Measurements from ENCODE around the gene TTC34. TPM values are rescaled to one million over a fixed set of nuclear protein-coding genes. Genes with fewer than 3 reads are reported as not detected.

The TTC34 gene
- total and polyA plus RNA-seq, 9 of the 15 experiments (the other 6 are each of a cell fraction or from before 2014, with no cell fraction given): 0.03 to 0.38 (median 0.05) TPM; not detected in 2

DNA sequence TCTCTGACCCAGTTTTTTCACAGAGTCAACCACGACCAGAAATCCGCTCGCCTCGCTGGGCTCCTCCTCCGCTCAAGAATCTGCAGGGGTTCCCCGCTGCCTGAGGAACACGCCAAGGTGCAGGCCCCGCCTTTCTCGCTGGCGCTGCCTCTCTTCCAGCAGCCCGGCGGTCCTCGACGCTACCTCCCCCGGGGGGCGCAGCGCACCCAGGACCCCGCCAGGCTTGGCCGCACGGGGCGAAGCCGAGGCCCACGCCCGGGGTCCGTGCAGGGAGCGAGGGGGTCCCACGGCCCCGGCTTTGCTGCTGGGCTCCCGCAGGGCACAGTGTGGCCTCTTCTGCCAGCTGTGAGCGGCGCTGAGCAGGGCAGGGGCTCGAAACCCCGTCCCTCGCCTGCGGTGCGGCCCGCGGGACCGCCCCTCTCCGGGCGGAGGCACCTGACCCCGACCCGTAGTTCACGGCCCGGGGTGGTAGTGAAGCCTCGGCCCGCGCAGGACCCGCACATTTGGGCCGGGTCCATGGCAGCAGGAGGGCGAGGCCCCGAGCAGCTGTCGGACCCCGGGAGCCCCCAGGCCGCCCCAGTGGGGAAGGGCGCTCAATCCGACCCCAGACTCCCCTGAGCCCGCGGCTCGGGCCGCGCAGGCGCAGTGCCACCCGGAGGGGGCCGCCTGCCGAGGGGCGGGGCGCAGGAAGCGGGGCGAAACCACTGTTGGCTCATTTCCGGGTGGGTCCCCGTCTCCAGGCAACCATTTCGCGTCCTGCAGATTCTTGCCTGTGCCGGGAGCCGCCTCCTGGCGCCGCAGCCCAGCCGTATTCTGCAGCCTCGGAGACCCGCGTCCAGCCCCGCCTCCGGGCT lies 158.7 kb downstream of the TTC34 start (continued):
- TF ChIP-seq, protein P1, sequence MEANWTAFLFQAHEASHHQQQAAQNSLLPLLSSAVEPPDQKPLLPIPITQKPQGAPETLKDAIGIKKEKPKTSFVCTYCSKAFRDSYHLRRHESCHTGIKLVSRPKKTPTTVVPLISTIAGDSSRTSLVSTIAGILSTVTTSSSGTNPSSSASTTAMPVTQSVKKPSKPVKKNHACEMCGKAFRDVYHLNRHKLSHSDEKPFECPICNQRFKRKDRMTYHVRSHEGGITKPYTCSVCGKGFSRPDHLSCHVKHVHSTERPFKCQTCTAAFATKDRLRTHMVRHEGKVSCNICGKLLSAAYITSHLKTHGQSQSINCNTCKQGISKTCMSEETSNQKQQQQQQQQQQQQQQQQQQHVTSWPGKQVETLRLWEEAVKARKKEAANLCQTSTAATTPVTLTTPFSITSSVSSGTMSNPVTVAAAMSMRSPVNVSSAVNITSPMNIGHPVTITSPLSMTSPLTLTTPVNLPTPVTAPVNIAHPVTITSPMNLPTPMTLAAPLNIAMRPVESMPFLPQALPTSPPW (CRISPR knock-in tag; IDR thresholded peaks at IDR 0.05): peak; percentile 87
- TF ChIP-seq POLR2A (conservative IDR thresholded peaks at IDR 0.05) (peak; percentile 78), ARNT (IDR thresholded peaks at IDR 0.05) (no peak), L3MBTL2 (IDR thresholded peaks at IDR 0.05) (peak; percentile 93), JUN (IDR thresholded peaks at IDR 0.05; ENCODE audit: borderline replicate concordance, low read depth, low read length) (no peak), JUN (CRISPR knock-in tag; IDR thresholded peaks at IDR 0.05; ENCODE audit: borderline replicate concordance) (no peak)
- TF ChIP-seq, protein P2, sequence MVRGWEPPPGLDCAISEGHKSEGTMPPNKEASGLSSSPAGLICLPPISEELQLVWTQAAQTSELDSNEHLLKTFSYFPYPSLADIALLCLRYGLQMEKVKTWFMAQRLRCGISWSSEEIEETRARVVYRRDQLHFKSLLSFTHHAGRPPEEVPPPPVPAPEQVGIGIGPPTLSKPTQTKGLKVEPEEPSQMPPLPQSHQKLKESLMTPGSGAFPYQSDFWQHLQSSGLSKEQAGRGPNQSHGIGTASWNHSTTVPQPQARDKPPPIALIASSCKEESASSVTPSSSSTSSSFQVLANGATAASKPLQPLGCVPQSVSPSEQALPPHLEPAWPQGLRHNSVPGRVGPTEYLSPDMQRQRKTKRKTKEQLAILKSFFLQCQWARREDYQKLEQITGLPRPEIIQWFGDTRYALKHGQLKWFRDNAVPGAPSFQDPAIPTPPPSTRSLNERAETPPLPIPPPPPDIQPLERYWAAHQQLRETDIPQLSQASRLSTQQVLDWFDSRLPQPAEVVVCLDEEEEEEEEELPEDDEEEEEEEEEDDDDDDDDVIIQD (CRISPR knock-in tag; IDR thresholded peaks at IDR 0.05): 0 out of 2 replicates have a peak, but pooled peaks have one; percentile 37
